ENCODE results near the gene BMP6.

The BMP6 gene

GRCh38 chr6:7747433-7747832 is 21.5 kb downstream of the BMP6 start:
- no peak for DNase-seq (ENCODE audit: low read depth in 2 of 2)

- DNase-seq (ENCODE audit: low read depth in 2 of 2) = no peak
These were observed 22.1 kb downstream of the BMP6 start for GRCh38 chr6:7747901-7748504.

- no peak for DNase-seq (ENCODE audit: low read depth in 2 of 2)
These were observed 23.6 kb downstream of the BMP6 start for GRCh38 chr6:7749478-7749877.

GRCh38 chr6:7750197-7750596 is 24.3 kb downstream of the BMP6 start:
- no peak for DNase-seq (ENCODE audit: low read depth in 2 of 2)

- no peak for DNase-seq (ENCODE audit: low read depth in 2 of 2)
These were observed 32.6 kb downstream of the BMP6 start for GRCh38 chr6:7758456-7758855.

- no peak for DNase-seq (ENCODE audit: low read depth in 2 of 2)
These were observed 33.4 kb downstream of the BMP6 start for GRCh38 chr6:7759320-7759719.

- DNase-seq (ENCODE audit: low read depth in 2 of 2) = no peak
These were observed 35.2 kb downstream of the BMP6 start for GRCh38 chr6:7761051-7761450.

- DNase-seq (ENCODE audit: low read depth in 2 of 2) = no peak
These were observed 36.9 kb downstream of the BMP6 start for GRCh38 chr6:7762760-7763159.

GRCh38 chr6:7763881-7764280 is 38.0 kb downstream of the BMP6 start:
- DNase-seq (ENCODE audit: low read depth in 2 of 2) = no peak

GRCh38 chr6:7765575-7766325 is 39.9 kb downstream of the BMP6 start:
- DNase-seq (ENCODE audit: low read depth in 2 of 2) = no peak

- DNase-seq (ENCODE audit: low read depth in 2 of 2) = no peak
These were observed 43.8 kb downstream of the BMP6 start for GRCh38 chr6:7769702-7770101.

GRCh38 chr6:7770111-7770510 is 44.2 kb downstream of the BMP6 start:
- no peak for DNase-seq (ENCODE audit: low read depth in 2 of 2)

- no peak for DNase-seq (ENCODE audit: low read depth in 2 of 2)
These were observed 44.7 kb downstream of the BMP6 start for GRCh38 chr6:7770601-7771000.

- DNase-seq (ENCODE audit: low read depth in 2 of 2) = no peak
These were observed 47.4 kb downstream of the BMP6 start for GRCh38 chr6:7773322-7773721.

- no peak for DNase-seq (ENCODE audit: low read depth in 2 of 2)
These were observed 48.0 kb downstream of the BMP6 start for GRCh38 chr6:7773914-7774313.

GRCh38 chr6:7776509-7776908 is 50.6 kb downstream of the BMP6 start:
- DNase-seq (ENCODE audit: low read depth in 2 of 2) = no peak

- DNase-seq (ENCODE audit: low read depth in 2 of 2) = no peak
These were observed 51.2 kb downstream of the BMP6 start for GRCh38 chr6:7777074-7777473.

- DNase-seq (ENCODE audit: low read depth in 2 of 2) = no peak
These were observed 55.3 kb downstream of the BMP6 start for GRCh38 chr6:7781240-7781639.

GRCh38 chr6:7784248-7784647 is 58.3 kb downstream of the BMP6 start:
- no peak for DNase-seq (ENCODE audit: low read depth in 2 of 2)

GRCh38 chr6:7784706-7785105 is 58.8 kb downstream of the BMP6 start:
- DNase-seq (ENCODE audit: low read depth in 2 of 2) = no peak

GRCh38 chr6:7785243-7786035 is 59.5 kb downstream of the BMP6 start:
- no peak for DNase-seq (ENCODE audit: low read depth in 2 of 2)

GRCh38 chr6:7786214-7786661 is 60.3 kb downstream of the BMP6 start:
- no peak for DNase-seq (ENCODE audit: low read depth in 2 of 2)

GRCh38 chr6:7787137-7787608 is 61.3 kb downstream of the BMP6 start:
- no peak for DNase-seq (ENCODE audit: low read depth in 2 of 2)
